HAP-1 (cell line): ENCODE results near the gene SLC11A1.

Source experiments
- DNase-seq, 2 experiments: peaks; one replicate each; pipeline ENCODE4 v3.0.0-alpha.2; 2016 to 2020; ENCODE audit warnings: low spot score in 2 of 2
- H3K27me3 ChIP-seq: fragments of 250-450 bp; sonication (Bioruptor Pico); 2 replicates; pipeline ENCODE4 v1.5.1; 2020; ENCODE audit warnings: low read depth, mild to moderate bottlenecking, moderate library complexity
- H3K36me3 ChIP-seq: fragments of 250-450 bp; sonication (Bioruptor Pico); replicated peaks from 2 replicates; pipeline ENCODE4 v1.5.1; 2020; ENCODE audit warnings: mild to moderate bottlenecking
- H3K4me1 ChIP-seq: fragments of 250-450 bp; sonication (Bioruptor Pico); 2 replicates; pipeline ENCODE4 v1.5.1; 2020; ENCODE audit warnings: mild to moderate bottlenecking
- H3K4me3 ChIP-seq: fragments of 250-450 bp; sonication (Bioruptor Pico); 2 replicates; pipeline ENCODE4 v1.5.1; 2020; ENCODE audit warnings: mild to moderate bottlenecking, moderate library complexity
- H3K9me3 ChIP-seq: fragments of 250-450 bp; sonication (Bioruptor Pico); 2 replicates; pipeline ENCODE4 v1.5.1; 2020; ENCODE audit warnings: mild to moderate bottlenecking, moderate library complexity
- in situ Hi-C: fragments of 300-500 bp; cut with MboI; formaldehyde crosslinking; loops from 3 replicates; pipeline ENCODE4 v1.14.3; 2020; ENCODE audit warnings: low sequenced_read_pairs, inconsistent platforms, mixed read lengths

SLC11A1 gene

DNA sequence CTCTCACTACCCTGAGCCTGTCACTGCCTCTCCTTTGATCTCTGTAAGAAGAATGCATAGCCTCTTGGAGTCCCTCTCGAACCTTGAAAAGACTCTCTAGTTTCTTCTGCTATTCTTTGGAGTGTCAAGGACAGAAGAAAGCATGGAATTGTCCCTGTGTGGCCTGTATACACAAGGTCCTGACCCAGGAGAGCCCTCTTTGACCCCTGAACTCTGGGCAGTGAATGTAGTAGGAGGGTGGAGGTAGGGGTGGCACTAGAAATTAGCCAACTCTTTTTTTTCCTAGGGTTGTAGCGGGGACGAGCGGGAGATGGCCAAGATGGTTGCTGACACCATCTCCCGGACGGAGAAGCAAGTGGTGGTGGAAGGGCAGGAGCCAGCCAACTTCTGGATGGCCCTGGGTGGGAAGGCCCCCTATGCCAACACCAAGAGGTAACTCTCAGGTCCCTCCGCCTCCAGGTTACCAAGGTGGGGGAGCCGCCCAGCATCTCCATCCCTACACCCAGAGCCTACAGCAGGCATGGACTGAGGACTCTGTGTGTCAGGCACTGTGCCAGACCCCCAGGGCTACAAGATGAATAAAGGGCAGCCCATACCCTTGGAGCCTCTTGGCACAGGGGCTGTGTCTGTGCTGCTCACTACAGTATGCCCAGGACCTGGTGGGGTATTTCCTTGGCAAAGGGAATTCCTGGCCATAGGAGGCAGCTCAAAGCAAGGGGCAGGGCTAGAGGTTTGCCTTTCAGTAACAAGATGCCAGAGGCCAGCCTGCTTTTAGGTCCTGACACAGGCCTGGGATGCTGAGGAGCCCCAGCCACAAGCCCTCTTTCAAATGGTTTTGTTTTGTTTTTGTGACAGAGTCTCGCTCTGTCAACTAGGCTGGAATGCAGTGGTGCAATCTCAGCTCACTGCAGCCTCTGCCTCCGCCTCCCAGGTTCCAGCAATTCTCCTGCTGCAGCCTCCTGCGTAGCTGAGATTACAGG, 53.2 kb downstream of the SLC11A1 start:
- no peak overlapping the region for H3K4me3 ChIP-seq
- H3K27me3 ChIP-seq: no peaks in the 10 kb centered on the region
- in situ Hi-C loops: no loop called here
- no peaks in the 10 kb centered on the region for H3K9me3 ChIP-seq
- no peaks in the 10 kb centered on the region for H3K36me3 ChIP-seq
- DNase-seq: no peak
- H3K4me1 ChIP-seq: no peaks in the 10 kb centered on the region

DNA sequence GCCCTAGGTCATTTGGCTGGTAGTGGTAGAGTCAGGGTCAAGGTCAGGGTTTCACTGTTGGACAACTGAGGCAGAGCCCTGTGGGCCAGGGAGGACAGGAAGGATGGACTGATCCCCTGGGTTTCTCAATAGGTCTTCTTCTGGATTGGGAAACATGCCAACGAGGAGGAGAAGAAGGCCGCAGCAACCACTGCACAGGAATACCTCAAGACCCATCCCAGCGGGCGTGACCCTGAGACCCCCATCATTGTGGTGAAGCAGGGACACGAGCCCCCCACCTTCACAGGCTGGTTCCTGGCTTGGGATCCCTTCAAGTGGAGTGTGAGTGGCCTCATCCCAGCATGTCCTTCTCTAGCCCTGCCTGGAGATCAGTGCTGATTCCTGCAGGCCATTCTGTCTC, 54.9 kb downstream of the SLC11A1 start:
- H3K36me3 ChIP-seq: no peaks in the 10 kb centered on the region
- no peak overlapping the region for H3K4me3 ChIP-seq
- H3K4me1 ChIP-seq: no peaks in the 10 kb centered on the region
- DNase-seq: no peak
- H3K9me3 ChIP-seq: no peaks in the 10 kb centered on the region
- H3K27me3 ChIP-seq: no peaks in the 10 kb centered on the region
- in situ Hi-C loops: no loop called here

DNA sequence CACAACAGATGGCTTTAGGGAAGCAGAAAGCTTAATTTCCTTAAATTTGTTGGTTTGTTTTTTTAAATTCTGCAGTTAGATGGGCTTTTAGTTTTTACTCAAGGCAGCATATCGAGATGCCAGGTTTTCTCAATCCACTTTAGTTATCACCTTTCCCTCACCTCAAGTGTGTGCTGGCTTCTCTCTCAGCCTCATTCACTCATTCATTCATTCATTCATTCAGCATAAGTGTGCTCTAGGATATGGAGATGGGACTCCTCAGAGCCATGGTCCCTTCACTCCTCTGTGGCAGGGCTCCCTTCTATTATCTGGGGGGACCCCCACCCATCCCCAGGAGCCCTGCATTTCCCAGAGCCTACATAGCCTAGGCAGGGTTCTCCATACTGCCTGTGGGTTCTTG, 55.9 kb downstream of the SLC11A1 start:
- no peaks in the 10 kb centered on the region for H3K9me3 ChIP-seq
- H3K36me3 ChIP-seq: no peaks in the 10 kb centered on the region
- in situ Hi-C loops: no loop called here
- DNase-seq: no peak
- no peaks in the 10 kb centered on the region for H3K27me3 ChIP-seq
- no peak overlapping the region for H3K4me3 ChIP-seq
- H3K4me1 ChIP-seq: no peaks in the 10 kb centered on the region

DNA sequence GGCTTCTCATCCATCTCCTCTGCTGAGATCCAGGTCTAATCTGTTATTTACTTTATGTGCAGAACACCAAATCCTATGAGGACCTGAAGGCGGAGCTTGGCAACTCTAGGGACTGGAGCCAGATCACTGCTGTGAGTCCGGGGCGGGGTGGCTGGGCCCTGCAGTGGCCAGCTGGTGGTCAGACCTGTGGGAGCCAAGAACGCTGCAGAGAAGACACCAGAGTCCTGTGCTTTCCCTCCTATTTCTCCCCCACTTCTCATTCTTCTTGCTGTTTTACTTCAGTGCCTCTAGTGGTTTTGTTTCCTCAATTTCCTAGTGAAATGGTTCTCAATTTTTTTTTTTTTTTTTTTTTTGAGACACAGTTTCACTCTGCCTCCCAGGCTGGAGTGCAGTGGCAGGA, 56.5 kb downstream of the SLC11A1 start:
- in situ Hi-C loops: no loop called here
- H3K9me3 ChIP-seq: no peaks in the 10 kb centered on the region
- DNase-seq: no peak
- no peaks in the 10 kb centered on the region for H3K36me3 ChIP-seq
- no peaks in the 10 kb centered on the region for H3K27me3 ChIP-seq
- H3K4me3 ChIP-seq: no peak overlapping the region
- H3K4me1 ChIP-seq: no peaks in the 10 kb centered on the region

DNA sequence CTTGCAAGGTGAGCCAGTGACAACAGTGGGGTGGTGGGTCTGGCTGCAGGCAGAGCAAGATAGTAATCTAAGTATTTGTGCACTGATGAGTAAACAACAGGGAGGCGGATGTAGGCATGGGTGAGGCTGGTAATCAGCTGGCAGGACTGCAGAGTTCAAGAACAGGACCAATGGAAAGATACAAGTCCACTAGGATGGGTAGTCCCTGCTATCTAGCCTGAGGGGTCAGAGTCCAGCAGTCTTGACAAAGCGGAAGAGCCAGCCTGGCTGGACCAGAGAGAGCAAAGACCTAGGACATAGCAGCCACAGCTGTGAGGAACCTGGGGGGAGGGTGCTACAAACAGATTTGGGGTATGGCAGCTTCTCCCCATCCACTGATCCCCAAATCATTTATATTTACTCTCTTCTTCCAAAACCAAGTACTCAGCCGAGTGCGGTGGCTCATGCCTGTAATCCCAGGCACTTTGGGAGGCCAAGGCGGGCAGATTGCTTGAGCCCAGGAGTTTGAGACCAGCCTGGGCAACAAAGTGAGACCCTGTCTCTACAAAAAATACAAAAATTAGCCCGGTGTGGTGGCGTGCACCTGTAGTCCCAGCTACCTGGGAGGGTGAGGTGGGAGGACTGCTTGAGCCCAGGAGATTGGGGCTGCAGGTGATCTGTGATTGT, 62.8 kb downstream of the SLC11A1 start:
- DNase-seq: no peak
- H3K4me3 ChIP-seq: no peak overlapping the region
- no peaks in the 10 kb centered on the region for H3K9me3 ChIP-seq
- H3K4me1 ChIP-seq: peaks cover 3% of the 10 kb centered on the region; the same call in 1 of the 2 replicates
- in situ Hi-C loops: no loop called here
- H3K36me3 ChIP-seq: peaks cover 5% of the 10 kb centered on the region; the same call in 1 of the 2 replicates
- H3K27me3 ChIP-seq: no peaks in the 10 kb centered on the region

DNA sequence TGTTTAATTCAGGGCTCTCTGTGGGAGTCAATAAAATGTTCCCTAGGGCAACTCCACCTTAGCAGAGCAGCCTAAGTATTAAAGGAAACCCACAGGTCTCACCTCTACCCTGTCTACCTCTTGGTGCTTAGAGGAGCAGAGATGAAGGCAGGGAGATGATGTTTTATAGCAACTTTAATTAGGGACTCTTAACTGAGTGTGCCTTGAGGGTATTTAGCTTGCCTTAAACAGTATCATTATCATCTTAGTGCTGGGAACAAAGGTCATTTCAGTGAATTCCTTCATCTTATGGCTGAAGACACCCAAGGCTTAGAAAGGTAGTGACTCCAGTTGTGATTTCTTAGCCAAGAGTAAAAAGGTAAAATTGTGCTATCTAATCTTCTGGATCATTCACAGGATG, 63.5 kb downstream of the SLC11A1 start:
- peaks cover 5% of the 10 kb centered on the region; the same call in 1 of the 2 replicates for H3K36me3 ChIP-seq
- H3K9me3 ChIP-seq: no peaks in the 10 kb centered on the region
- in situ Hi-C loops: no loop called here
- DNase-seq: no peak
- peaks cover 3% of the 10 kb centered on the region; the same call in 1 of the 2 replicates for H3K4me1 ChIP-seq
- no peaks in the 10 kb centered on the region for H3K27me3 ChIP-seq
- H3K4me3 ChIP-seq: no peak overlapping the region
